Measurements from ENCODE around the gene BMPR1A. TPM values are rescaled to one million over a fixed set of nuclear protein-coding genes. Genes with fewer than 3 reads are reported as not detected.

The BMPR1A gene
- total and polyA plus RNA-seq, 10 of the 15 experiments (the other 5 are each of a cell fraction or from before 2014, with no cell fraction given) = 2.3 to 22.7 (median 13.1) TPM

- Histone ChIP-seq H3K9ac (ENCODE audit: control insufficient read depth, insufficient read depth, low read length) (no peak overlapping the region), H3K27ac (ENCODE audit: control insufficient read depth, insufficient read depth) (no peak overlapping the region), H3K27me3 (replicated peaks in 1 of 2; ENCODE audit: control insufficient read depth in 2 of 2, insufficient read depth in 2 of 2, low read length in 1 of 2) (no peaks in the 10 kb centered on the region), H3K36me3 (ENCODE audit: control insufficient read depth in 2 of 2, insufficient read depth in 2 of 2, low read length in 1 of 2) (no peaks in the 10 kb centered on the region), H3K4me2 (ENCODE audit: control insufficient read depth, insufficient read depth) (no peak overlapping the region), H2AFZ (ENCODE audit: control insufficient read depth, low read depth, low read length) (peak overlapping the region; percentile 55; the same call in 1 of the 2 replicates), H4K20me1 (ENCODE audit: control insufficient read depth, insufficient read depth) (no peaks in the 10 kb centered on the region), H3K4me3 (no peak overlapping the region), H3K79me2 (ENCODE audit: control insufficient read depth, insufficient read depth, low read length) (no peaks in the 10 kb centered on the region), H3K4me1 (ENCODE audit: control insufficient read depth, insufficient read depth, low read length) (peaks cover 32% of the 10 kb centered on the region), H3K9me3 (replicated peaks; ENCODE audit: control insufficient read depth, insufficient read depth, low read length) (no peaks in the 10 kb centered on the region)
- 37% methylated on average over 9 of the region's 9 CpGs for WGBS (ENCODE audit: insufficient coverage, insufficient replicate concordance, low lambda C conversion rate, missing lambda C conversion rate)
- TF ChIP-seq MTA3 (IDR thresholded peaks at IDR 0.05; ENCODE audit: borderline replicate concordance, low read length) (no peak), NBN (IDR thresholded peaks at IDR 0.05) (0 out of 2 replicates have a peak, but pooled peaks have one; percentile 0), BCL3 (IDR thresholded peaks at IDR 0.05; ENCODE audit: borderline replicate concordance, insufficient read depth, low read depth, low read length, poor library complexity, severe bottlenecking) (no peak)
- no peak for DNase-seq (ENCODE audit: low read depth, low spot score)
- in situ Hi-C loops (cut with MboI) = no loop called here
- POLR2A ChIA-PET = interaction anchor here (1.0 kb wide), 1 partner anchor 274 kb away, joined by 5 read pairs; no protein-coding TSS in a partner anchor
- intact Hi-C loops (cut with micrococcal nuclease; ENCODE audit: unreplicated experiment) = no loop called here
- BruUV-seq (replicated peaks) = no TSS peak
- SMC1A ChIA-PET (ENCODE audit: uncharacterized antibody, unreplicated experiment) = interaction anchor here (1.0 kb wide), 1 partner anchor 28 kb away, joined by 3 read pairs; no protein-coding TSS in a partner anchor
- RAD21 ChIA-PET (ENCODE audit: unreplicated experiment) = interaction anchor here (0.6 to 1.2 kb wide), 7 partner anchors 10 to 318 kb away, joined by 3 to 12 read pairs (median 4); no protein-coding TSS in a partner anchor
- FAIRE-seq = no peak
- CTCF ChIA-PET = interaction anchor here (0.8 to 2.8 kb wide), 16 partner anchors 8 to 273 kb away, joined by 3 to 14 read pairs (median 4); no protein-coding TSS in a partner anchor
- peak; percentile 5 for ATAC-seq
These were observed 204.5 kb downstream of the BMPR1A start for GRCh38 chr10:86960863-86961434.

GRCh38 chr10:86961481-86962091 lies 205.2 kb downstream of the BMPR1A start:
- Histone ChIP-seq H3K9me3 (replicated peaks; ENCODE audit: control insufficient read depth, insufficient read depth, low read length) (no peaks in the 10 kb centered on the region), H3K4me1 (ENCODE audit: control insufficient read depth, insufficient read depth, low read length) (peaks cover 37% of the 10 kb centered on the region), H3K27ac (ENCODE audit: control insufficient read depth, insufficient read depth) (no peak overlapping the region), H3K36me3 (ENCODE audit: control insufficient read depth in 2 of 2, insufficient read depth in 2 of 2, low read length in 1 of 2) (no peaks in the 10 kb centered on the region), H2AFZ (ENCODE audit: control insufficient read depth, low read depth, low read length) (no peak overlapping the region), H3K27me3 (replicated peaks in 1 of 2; ENCODE audit: control insufficient read depth in 2 of 2, insufficient read depth in 2 of 2, low read length in 1 of 2) (no peaks in the 10 kb centered on the region), H3K79me2 (ENCODE audit: control insufficient read depth, insufficient read depth, low read length) (no peaks in the 10 kb centered on the region), H3K4me2 (ENCODE audit: control insufficient read depth, insufficient read depth) (no peak overlapping the region), H3K4me3 (no peak overlapping the region), H3K9ac (ENCODE audit: control insufficient read depth, insufficient read depth, low read length) (no peak overlapping the region), H4K20me1 (ENCODE audit: control insufficient read depth, insufficient read depth) (no peaks in the 10 kb centered on the region)
- FAIRE-seq (no peak), ATAC-seq (no peak), DNase-seq (ENCODE audit: low read depth, low spot score) (no peak)
- ChIA-PET SMC1A (ENCODE audit: uncharacterized antibody, unreplicated experiment) (no interaction called here), POLR2A (no interaction called here), RAD21 (ENCODE audit: unreplicated experiment) (interaction anchor here (1.2 kb wide), 1 partner anchor 20 kb away, joined by 5 read pairs; no protein-coding TSS in a partner anchor), CTCF (interaction anchor here (0.8 to 2.8 kb wide), 4 partner anchors 9 to 45 kb away, joined by 3 to 14 read pairs (median 6); no protein-coding TSS in a partner anchor)
- intact Hi-C loops (cut with micrococcal nuclease; ENCODE audit: unreplicated experiment) = no loop called here
- 77% methylated on average over 12 of the region's 12 CpGs for WGBS (ENCODE audit: insufficient coverage, insufficient replicate concordance, low lambda C conversion rate, missing lambda C conversion rate)
- TF ChIP-seq SREBF2 (IDR thresholded peaks at IDR 0.05; ENCODE audit: low read length) (no peak), NR2C1 (IDR thresholded peaks at IDR 0.05) (no peak), SMARCA5 (IDR thresholded peaks at IDR 0.05) (no peak), CEBPZ (IDR thresholded peaks at IDR 0.05; ENCODE audit: low read depth, low read length) (no peak), MYC (IDR thresholded peaks at IDR 0.05; ENCODE audit: insufficient read depth, insufficient read length, insufficient replicate concordance, low read length, severe bottlenecking) (no peak), BMI1 (IDR thresholded peaks at IDR 0.05; ENCODE audit: borderline replicate concordance) (no peak), PKNOX1 (IDR thresholded peaks at IDR 0.05) (no peak)
- in situ Hi-C loops (cut with MboI) = no loop called here
- BruUV-seq (replicated peaks) = no TSS peak

Data from GM12878 (cell line).